MCF 10A (cell line): ENCODE results near the gene IFI27L1. TPM values are rescaled to one million over a fixed set of nuclear protein-coding genes. Genes with fewer than 3 reads are reported as not detected.

ENCODE experiments used
- BruUV-seq: library from RNA; stranded (reverse); fragments of 400-500 nt; replicated peaks from 2 replicates; lab custom pipeline; 2021; lab: Mats Ljungman, UMichigan
- CTCF ChIA-PET: fragments of 300-600 bp; sonication (Branson Sonifier 250); formaldehyde crosslinking; extraction: SDS; loops from one replicate; lab custom pipeline; 2021; ENCODE audit warnings: antibody characterized with exemption, inconsistent platforms; lab: Yijun Ruan, JAX
- POLR2A ChIA-PET: fragments of 300-600, 350-650 bp; sonication (Branson Sonifier 250); formaldehyde crosslinking; extraction: SDS; loops from one replicate; lab custom pipeline; 2020; ENCODE audit warnings: antibody characterized with exemption, inconsistent platforms; lab: Yijun Ruan, JAX
- DNase-seq: peaks from one replicate; pipeline ENCODE4 v3.0.0-alpha.2; 2018; ENCODE audit not compliant: unreplicated experiment
- H3K27ac Mint-ChIP-seq: one replicate; pipeline ENCODE4 v1.8.0; 2022; ENCODE audit warnings: mild to moderate bottlenecking, low read depth, mixed read lengths; ENCODE audit not compliant: unreplicated experiment
- H3K27me3 Mint-ChIP-seq: one replicate; pipeline ENCODE4 v1.8.0; 2022; ENCODE audit warnings: mixed read lengths; ENCODE audit not compliant: insufficient read depth, unreplicated experiment
- H3K36me3 Mint-ChIP-seq: one replicate; pipeline ENCODE4 v1.8.0; 2022; ENCODE audit warnings: mild to moderate bottlenecking, moderate library complexity, mixed read lengths; ENCODE audit not compliant: insufficient read depth, unreplicated experiment
- H3K4me1 Mint-ChIP-seq: one replicate; pipeline ENCODE4 v1.8.0; 2022; ENCODE audit warnings: mixed read lengths; ENCODE audit not compliant: insufficient read depth, unreplicated experiment
- H3K4me3 Mint-ChIP-seq: one replicate; pipeline ENCODE4 v1.8.0; 2022; ENCODE audit warnings: mild to moderate bottlenecking, moderate library complexity, mixed read lengths; ENCODE audit not compliant: unreplicated experiment
- H3K9me3 Mint-ChIP-seq: one replicate; pipeline ENCODE4 v1.8.0; 2022; ENCODE audit warnings: mixed read lengths; ENCODE audit not compliant: unreplicated experiment
- intact Hi-C: fragments of 100-400 bp; cut with micrococcal nuclease; formaldehyde crosslinking; loops from 2 replicates; pipeline ENCODE4 v1.14.1; 2022
- total RNA-seq: library from RNA; stranded (reverse); gene quantifications from 2 replicates; pipeline ENCODE4 v1.2.3, GENCODE V29; 2022
- TF ChIP-seq, protein P1 (sequence below): fragments of 200-600 bp; IDR thresholded peaks from one replicate; pipeline ENCODE4 v1.8.0; 2022; ENCODE audit warnings: antibody characterized with exemption, mild to moderate bottlenecking; ENCODE audit not compliant: unreplicated experiment

IFI27L1 gene
- total RNA-seq, 1 experiment from 2014 or later = 18.4 TPM

DNA sequence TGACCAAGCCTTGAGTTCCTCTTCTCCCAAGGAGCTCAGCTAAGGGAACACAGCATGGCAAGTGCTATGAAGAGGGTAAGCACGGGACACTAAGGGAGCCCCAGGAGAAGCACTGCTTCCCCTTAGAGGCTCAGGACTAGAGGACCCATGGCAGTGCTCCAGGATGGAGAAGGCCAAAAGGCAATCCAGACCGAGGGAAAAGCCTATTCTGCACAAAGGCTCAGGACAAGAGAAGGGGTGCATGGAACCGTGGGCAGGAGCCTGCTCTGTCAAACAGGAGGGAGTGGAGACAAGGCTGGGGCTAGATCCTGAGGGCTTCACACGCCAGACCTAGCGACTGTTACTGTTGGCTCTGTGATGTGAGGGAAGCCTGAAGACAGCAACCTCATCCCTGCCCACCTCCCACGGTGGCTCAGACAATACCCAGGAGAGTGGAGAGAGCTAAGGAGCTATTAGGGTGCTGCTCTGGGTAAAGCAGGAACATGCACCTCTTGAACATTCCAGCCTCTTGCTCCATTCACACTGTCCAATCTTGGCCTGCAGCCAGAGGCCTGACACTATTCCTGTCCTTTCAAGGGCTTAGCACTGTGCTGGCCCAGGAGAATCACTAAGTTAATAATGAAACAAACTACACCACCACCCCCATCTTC lies 30.8 kb upstream of the IFI27L1 start:
- peaks cover 82% of the 10 kb centered on the region for H3K36me3 Mint-ChIP-seq
- no peaks in the 10 kb centered on the region for H3K9me3 Mint-ChIP-seq
- ChIA-PET POLR2A (interaction anchor here (0.7 kb wide), 1 partner anchor 31 kb away, joined by 3 read pairs; no protein-coding TSS in a partner anchor), CTCF (interaction anchor here (0.6 to 3.5 kb wide), 10 partner anchors 8 to 1655 kb away, joined by 3 to 27 read pairs (median 4); no protein-coding TSS in a partner anchor)
- no peak for DNase-seq
- H3K27ac Mint-ChIP-seq = no peak overlapping the region
- H3K4me1 Mint-ChIP-seq = no peaks in the 10 kb centered on the region
- TF ChIP-seq, protein P1, sequence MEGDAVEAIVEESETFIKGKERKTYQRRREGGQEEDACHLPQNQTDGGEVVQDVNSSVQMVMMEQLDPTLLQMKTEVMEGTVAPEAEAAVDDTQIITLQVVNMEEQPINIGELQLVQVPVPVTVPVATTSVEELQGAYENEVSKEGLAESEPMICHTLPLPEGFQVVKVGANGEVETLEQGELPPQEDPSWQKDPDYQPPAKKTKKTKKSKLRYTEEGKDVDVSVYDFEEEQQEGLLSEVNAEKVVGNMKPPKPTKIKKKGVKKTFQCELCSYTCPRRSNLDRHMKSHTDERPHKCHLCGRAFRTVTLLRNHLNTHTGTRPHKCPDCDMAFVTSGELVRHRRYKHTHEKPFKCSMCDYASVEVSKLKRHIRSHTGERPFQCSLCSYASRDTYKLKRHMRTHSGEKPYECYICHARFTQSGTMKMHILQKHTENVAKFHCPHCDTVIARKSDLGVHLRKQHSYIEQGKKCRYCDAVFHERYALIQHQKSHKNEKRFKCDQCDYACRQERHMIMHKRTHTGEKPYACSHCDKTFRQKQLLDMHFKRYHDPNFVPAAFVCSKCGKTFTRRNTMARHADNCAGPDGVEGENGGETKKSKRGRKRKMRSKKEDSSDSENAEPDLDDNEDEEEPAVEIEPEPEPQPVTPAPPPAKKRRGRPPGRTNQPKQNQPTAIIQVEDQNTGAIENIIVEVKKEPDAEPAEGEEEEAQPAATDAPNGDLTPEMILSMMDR = no peak
- H3K4me3 Mint-ChIP-seq = no peak overlapping the region
- no peaks in the 10 kb centered on the region for H3K27me3 Mint-ChIP-seq
- no TSS peak for BruUV-seq
- intact Hi-C loops = loop anchor here (5.0 kb wide), 1 partner anchor 87 kb away; no protein-coding TSS in a partner anchor

DNA sequence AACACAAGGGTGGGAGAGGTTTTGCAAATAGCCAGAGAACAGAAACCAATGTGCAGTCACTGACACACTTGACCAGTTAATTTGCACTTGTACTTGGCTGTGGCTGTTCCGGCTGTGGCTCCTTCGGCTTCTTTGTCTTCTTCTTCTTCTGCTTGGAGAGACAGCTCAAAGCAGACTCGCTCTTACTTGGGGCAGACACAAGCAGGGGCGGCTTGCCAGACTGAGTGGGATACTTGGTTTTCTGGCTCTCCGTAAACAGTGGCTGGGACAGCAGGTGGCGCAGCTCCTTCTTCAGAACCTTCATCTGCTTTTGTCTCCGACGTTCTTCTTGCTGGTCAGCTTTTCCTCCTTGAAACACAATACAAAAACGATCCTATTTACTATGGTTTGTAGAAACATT lies 30.0 kb upstream of the IFI27L1 start:
- peak; percentile 28 for DNase-seq
- intact Hi-C loops = loop anchor here (5.0 kb wide), 1 partner anchor 86 kb away; no protein-coding TSS in a partner anchor
- Mint-ChIP-seq H3K27me3 (no peaks in the 10 kb centered on the region), H3K27ac (no peak overlapping the region), H3K4me3 (no peak overlapping the region), H3K4me1 (no peaks in the 10 kb centered on the region), H3K9me3 (no peaks in the 10 kb centered on the region), H3K36me3 (peaks cover 89% of the 10 kb centered on the region)
- POLR2A ChIA-PET = interaction anchor here (0.7 to 1.7 kb wide), 2 partner anchors 12 to 78 kb away, joined by 3 to 4 read pairs; partner anchors contain the start of gene IFI27L2
- TF ChIP-seq, protein P1 = peak; percentile 32
- CTCF ChIA-PET = interaction anchor here (0.6 to 2.7 kb wide), 16 partner anchors 8 to 1656 kb away, joined by 3 to 22 read pairs (median 3); no protein-coding TSS in a partner anchor
- BruUV-seq = no TSS peak

DNA sequence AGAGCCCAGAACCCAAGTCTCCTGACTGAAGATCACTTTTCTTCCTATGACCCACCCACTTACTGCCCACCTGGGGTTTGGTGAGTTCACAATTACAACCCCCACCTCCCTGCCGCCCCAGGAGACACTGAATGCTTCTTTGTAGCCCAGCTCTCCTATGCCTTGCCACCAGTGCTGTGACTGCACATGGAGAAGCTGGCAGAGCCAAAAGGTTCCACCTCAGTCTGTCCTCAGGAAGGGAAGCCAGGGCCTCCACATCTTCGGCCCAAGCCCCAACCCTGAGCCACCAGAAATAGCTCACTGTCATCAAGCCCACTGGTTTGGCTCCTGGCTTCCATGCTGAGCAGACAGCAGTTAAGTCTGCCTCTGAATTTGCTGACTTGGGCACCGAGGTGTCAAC lies 29.3 kb upstream of the IFI27L1 start:
- ChIA-PET CTCF (interaction anchor here (0.7 to 2.7 kb wide), 10 partner anchors 9 to 434 kb away, joined by 3 to 22 read pairs (median 4); no protein-coding TSS in a partner anchor), POLR2A (interaction anchor here (1.7 to 2.2 kb wide), 2 partner anchors 11 to 28 kb away, joined by 4 to 8 read pairs; partner anchors contain the start of genes DDX24 and IFI27L1)
- Mint-ChIP-seq H3K4me3 (no peak overlapping the region), H3K27ac (no peak overlapping the region), H3K27me3 (no peaks in the 10 kb centered on the region), H3K36me3 (peaks cover 93% of the 10 kb centered on the region), H3K9me3 (no peaks in the 10 kb centered on the region), H3K4me1 (no peaks in the 10 kb centered on the region)
- no TSS peak for BruUV-seq
- no peak for DNase-seq
- TF ChIP-seq, protein P1 = no peak
- intact Hi-C loops = loop anchor here (5.0 kb wide), 1 partner anchor 86 kb away; no protein-coding TSS in a partner anchor

DNA sequence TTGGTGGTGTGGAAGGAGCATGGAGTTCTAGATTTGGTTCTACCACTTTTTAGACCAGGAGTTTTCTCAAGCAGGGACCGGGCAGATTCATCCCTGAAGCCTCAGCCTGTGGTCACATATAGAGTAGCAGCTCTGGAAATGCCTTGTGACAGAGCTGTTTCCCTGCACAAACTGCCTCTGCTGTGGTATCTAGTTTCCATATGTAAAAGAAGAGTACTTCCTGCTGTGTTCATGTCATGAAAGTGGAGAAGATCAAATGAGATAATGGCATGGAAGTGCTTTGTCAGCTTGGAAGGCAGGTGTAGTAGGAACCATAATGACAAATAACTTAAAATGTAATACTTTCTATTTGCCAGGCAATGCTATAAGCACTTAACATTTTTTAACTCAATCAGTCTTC lies 28.9 kb upstream of the IFI27L1 start:
- POLR2A ChIA-PET = interaction anchor here (1.7 to 2.2 kb wide), 2 partner anchors 11 to 28 kb away, joined by 4 to 8 read pairs; partner anchors contain the start of genes DDX24 and IFI27L1
- CTCF ChIA-PET = interaction anchor here (0.8 to 2.7 kb wide), 8 partner anchors 14 to 434 kb away, joined by 3 to 22 read pairs (median 4); no protein-coding TSS in a partner anchor
- intact Hi-C loops = loop anchor here (5.0 kb wide), 1 partner anchor 85 kb away; no protein-coding TSS in a partner anchor
- TF ChIP-seq, protein P1 = no peak
- DNase-seq = no peak
- Mint-ChIP-seq H3K27ac (no peak overlapping the region), H3K36me3 (peaks cover 93% of the 10 kb centered on the region), H3K27me3 (no peaks in the 10 kb centered on the region), H3K4me3 (no peak overlapping the region), H3K4me1 (no peaks in the 10 kb centered on the region), H3K9me3 (no peaks in the 10 kb centered on the region)
- no TSS peak for BruUV-seq
